ENCODE results near the gene MUC6.

DNA sequence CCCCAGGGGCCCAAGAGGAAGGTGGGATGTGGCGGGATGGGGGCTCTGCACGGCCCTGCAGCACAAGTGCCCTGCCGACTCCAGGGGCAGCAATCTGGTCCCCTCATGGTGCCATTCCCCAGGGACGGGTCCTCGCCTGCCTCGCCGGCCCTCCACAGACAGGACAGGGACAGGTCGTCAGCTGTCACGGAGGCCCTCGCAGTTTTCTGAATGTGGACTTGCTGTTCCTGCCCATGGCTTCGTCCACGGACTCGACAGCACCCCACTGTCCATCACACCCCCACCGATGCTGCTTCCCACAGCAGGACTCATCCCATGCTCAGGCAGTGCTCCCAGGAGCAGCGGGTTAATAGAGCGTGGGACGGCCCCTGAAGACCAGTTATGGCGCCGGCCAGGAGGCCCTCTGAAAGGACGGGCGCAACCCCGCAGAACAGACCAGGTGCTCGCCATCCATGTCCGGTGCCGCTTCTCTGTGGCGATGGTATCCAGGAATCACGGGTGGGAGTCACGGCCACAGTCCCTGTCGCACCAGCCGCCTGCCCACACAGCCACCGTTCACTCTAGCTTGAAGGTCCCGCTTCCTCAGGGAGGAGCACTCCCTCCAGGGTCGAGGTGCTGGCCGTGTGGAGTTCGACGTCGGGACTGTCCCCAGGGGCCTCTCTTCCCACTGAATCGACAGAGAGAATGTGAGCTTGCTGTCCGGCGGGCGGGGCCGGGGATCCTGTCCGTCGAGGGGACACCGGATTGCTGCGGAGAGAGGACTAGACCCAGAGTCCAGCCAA lies 19.7 kb upstream of the MUC6 start:
- TF ChIP-seq POLR2A (IDR thresholded peaks at IDR 0.05; ENCODE audit: low read length) (no peak), GATA1 (IDR thresholded peaks at IDR 0.05; ENCODE audit: low read depth, low read length) (no peak)
